ENCODE data around the gene ADGRA3. TPM values are rescaled to one million over a fixed set of nuclear protein-coding genes. Genes with fewer than 3 reads are reported as not detected.
A peak's percentile ranks its signal among the peaks of the same experiment; 100 is the strongest.

Gene ADGRA3
- total RNA-seq, 1 experiment from 2014 or later = 56.5 TPM

DNA sequence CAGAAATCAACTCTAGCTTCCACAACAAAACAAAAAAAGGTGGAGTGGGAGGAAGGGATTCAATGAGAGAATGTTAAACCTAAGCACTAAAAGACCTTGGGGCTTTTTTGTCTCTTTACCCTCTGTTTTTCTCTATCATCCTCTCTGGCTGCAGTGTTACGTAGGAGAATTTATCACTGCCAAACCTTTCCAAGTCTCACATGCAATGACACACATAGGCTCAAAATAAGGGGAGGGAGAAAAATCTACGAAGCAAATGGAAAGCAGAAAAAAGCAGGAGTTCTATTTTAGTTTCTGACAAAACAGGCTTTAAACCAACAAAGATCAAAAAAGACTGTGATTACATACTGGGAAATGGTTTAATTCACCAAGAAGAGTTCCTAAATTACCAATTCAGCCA is 152.1 kb downstream of the ADGRA3 start:
- H3K9me3 Mint-ChIP-seq = peaks cover 3 to 4% of the 10 kb centered on the region in 2 experiments; a peak in 2 of 5 replicates
- Histone ChIP-seq H3K23me2 (ENCODE audit: insufficient read length, low read depth, low read length, poor library complexity, severe bottlenecking) (no peaks in the 10 kb centered on the region), H2BK5ac (ENCODE audit: insufficient read length, low read length) (no peak overlapping the region), H2AK5ac (ENCODE audit: insufficient read length, low read length) (no peak overlapping the region), H3K79me1 (ENCODE audit: insufficient read depth, low read depth, low read length, poor library complexity, severe bottlenecking) (no peaks in the 10 kb centered on the region), H3K27me3 (ENCODE audit: insufficient read depth, low read length) (no peaks in the 10 kb centered on the region), H3K79me2 (ENCODE audit: insufficient read depth, low read length) (no peaks in the 10 kb centered on the region), H3K23ac (ENCODE audit: insufficient read length, low read depth, low read length) (no peak overlapping the region), H2BK120ac (ENCODE audit: low read depth, low read length, poor library complexity, severe bottlenecking) (no peak overlapping the region), H3K27ac (ENCODE audit: insufficient read length, low read depth, low read length) (no peak overlapping the region), H2AFZ (ENCODE audit: low read length) (no peak overlapping the region), H3K9me3 (ENCODE audit: control insufficient read depth, low read depth, low read length) (no peaks in the 10 kb centered on the region), H3K9ac (ENCODE audit: extremely low read depth, insufficient read length, low read length) (no peak overlapping the region), H3K14ac (ENCODE audit: insufficient read depth, low read length) (no peak overlapping the region), H2BK12ac (ENCODE audit: insufficient read length, low read depth, low read length) (no peak overlapping the region), H4K8ac (replicated peaks; ENCODE audit: insufficient read length, low read depth, low read length) (no peak overlapping the region), H3K18ac (ENCODE audit: insufficient read length, low read depth, low read length) (no peak overlapping the region), H4K91ac (ENCODE audit: insufficient read length, low read depth, low read length) (no peak overlapping the region), H2BK20ac (ENCODE audit: low read depth, low read length, poor library complexity, severe bottlenecking) (no peak overlapping the region), H4K5ac (ENCODE audit: insufficient read length, low read depth, low read length) (no peak overlapping the region), H3K4me1 (ENCODE audit: insufficient read depth, low read length) (peaks cover 4% of the 10 kb centered on the region; the same call in 1 of the 2 replicates), H3T11ph (ENCODE audit: low read length) (no peak overlapping the region), H3K4ac (ENCODE audit: low read depth, low read length) (no peak overlapping the region), H3K56ac (ENCODE audit: insufficient read length, low read depth, low read length) (no peak overlapping the region), H3K4me2 (ENCODE audit: insufficient read depth, insufficient read length, low read length) (no peak overlapping the region), H4K20me1 (ENCODE audit: control insufficient read depth, insufficient read depth, insufficient read length) (no peaks in the 10 kb centered on the region), H2BK15ac (ENCODE audit: low read depth, low read length) (no peak overlapping the region)
- TF ChIP-seq, protein P1, sequence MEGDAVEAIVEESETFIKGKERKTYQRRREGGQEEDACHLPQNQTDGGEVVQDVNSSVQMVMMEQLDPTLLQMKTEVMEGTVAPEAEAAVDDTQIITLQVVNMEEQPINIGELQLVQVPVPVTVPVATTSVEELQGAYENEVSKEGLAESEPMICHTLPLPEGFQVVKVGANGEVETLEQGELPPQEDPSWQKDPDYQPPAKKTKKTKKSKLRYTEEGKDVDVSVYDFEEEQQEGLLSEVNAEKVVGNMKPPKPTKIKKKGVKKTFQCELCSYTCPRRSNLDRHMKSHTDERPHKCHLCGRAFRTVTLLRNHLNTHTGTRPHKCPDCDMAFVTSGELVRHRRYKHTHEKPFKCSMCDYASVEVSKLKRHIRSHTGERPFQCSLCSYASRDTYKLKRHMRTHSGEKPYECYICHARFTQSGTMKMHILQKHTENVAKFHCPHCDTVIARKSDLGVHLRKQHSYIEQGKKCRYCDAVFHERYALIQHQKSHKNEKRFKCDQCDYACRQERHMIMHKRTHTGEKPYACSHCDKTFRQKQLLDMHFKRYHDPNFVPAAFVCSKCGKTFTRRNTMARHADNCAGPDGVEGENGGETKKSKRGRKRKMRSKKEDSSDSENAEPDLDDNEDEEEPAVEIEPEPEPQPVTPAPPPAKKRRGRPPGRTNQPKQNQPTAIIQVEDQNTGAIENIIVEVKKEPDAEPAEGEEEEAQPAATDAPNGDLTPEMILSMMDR (conservative IDR thresholded peaks at IDR 0.05) = no peak
- H3K27me3 Mint-ChIP-seq (ENCODE audit: low read depth) = no peaks in the 10 kb centered on the region; the same call in 1 of the 2 replicates
- no peak for DNase-seq
- H3K27ac Mint-ChIP-seq = peak overlapping the region in 1 of 3 experiments; percentile 12; a peak in 1 of 7 replicates
- peaks cover 0 to 5% (median 4%) of the 10 kb centered on the region in 3 experiments; a peak in 5 of 7 replicates for H3K36me3 Mint-ChIP-seq (ENCODE audit: insufficient read depth in 1 of 3, low read depth in 3 of 3)
- no CpG with 5 or more reads among the region's 2 CpGs for WGBS (ENCODE audit: extremely low coverage, insufficient read length, low lambda C conversion rate)
- H3K4me1 Mint-ChIP-seq = peaks cover 11 to 17% of the 10 kb centered on the region in 2 experiments
- no peak overlapping the region for H3K4me3 Mint-ChIP-seq

Measured in H9 (cell line).